Amygdala (tissue), 56 donors: ENCODE data around the gene LRRC37A3.
A peak's percentile ranks its signal among the peaks of the same experiment; 100 is the strongest.
"Not testable (repeated sequence)": the region's sequence is repeated elsewhere in the genome, so short reads cannot be mapped to it uniquely, and the experiment has no call there.

Source experiments
- DNase-seq, 56 donors: peaks; one replicate each; lab custom pipeline; 2025; lab: John Stamatoyannopoulos, UW

LRRC37A3 gene

DNA sequence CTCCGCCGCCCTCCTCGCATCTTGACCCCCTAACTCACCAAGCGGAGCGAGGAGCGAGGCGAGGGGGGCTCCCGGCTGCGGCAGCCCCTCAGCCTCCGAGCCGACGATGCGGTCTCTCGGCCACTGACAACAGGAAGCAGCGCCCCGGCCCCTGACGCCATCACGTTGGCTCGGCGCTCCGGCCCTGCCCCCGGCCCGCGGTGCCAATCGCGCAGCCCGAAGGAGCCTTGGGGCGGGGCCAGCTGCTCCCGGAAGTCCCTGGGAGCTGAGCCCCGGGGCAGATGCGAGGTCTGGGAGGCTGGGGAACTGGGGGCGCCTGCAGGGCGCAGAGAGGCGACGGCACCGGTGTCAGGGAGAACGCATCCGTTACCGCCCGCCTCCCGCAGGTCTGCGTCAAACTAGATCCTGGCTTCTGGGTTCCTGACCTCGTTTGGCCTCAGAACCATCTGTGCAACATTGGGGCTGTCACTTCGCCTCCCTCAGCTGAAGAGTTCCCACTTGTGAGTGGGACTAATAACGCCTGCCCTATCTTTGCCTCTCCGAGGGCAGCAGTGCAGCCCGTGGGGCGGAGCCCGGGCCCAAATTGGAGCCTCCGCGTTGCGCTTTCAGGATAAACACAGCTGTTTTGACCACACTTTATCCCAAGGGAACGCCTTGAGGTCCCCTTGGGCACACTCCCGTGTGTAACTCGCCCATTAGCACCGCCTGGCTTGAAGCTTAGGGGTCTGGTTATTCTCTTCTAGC is 82.1 kb downstream of the LRRC37A3 start:
- DNase-seq: peak in 55 of 56 donors; percentile 20 to 90 (median 67)

GRCh38 chr17:64836623-64837017 is 82.7 kb downstream of the LRRC37A3 start:
- peak in 7 of 56 donors; percentile 10 to 49 (median 31) for DNase-seq

DNA sequence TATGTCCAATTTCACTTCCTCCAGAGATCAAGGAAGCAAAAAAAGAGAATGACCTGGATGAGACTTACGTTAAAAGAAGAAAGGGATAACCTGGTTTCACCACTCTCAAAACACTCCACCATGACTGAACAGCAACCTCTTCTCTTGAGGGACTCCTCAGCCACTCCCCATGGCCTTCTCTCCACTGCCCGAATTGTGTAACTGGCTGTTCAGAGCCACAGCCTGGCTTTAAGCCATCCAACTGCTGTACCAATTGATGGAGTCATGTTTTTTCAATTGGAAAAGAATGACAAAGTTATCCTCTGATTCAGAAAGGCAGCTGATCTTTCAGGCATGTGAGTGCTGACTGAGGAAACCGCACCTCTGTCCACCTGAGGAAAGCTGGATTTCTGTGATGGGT is 85.2 kb downstream of the LRRC37A3 start:
- DNase-seq: not testable (repeated sequence)

- DNase-seq: not testable (repeated sequence)
These were observed 88.6 kb downstream of the LRRC37A3 start for GRCh38 chr17:64830631-64831040.

DNA sequence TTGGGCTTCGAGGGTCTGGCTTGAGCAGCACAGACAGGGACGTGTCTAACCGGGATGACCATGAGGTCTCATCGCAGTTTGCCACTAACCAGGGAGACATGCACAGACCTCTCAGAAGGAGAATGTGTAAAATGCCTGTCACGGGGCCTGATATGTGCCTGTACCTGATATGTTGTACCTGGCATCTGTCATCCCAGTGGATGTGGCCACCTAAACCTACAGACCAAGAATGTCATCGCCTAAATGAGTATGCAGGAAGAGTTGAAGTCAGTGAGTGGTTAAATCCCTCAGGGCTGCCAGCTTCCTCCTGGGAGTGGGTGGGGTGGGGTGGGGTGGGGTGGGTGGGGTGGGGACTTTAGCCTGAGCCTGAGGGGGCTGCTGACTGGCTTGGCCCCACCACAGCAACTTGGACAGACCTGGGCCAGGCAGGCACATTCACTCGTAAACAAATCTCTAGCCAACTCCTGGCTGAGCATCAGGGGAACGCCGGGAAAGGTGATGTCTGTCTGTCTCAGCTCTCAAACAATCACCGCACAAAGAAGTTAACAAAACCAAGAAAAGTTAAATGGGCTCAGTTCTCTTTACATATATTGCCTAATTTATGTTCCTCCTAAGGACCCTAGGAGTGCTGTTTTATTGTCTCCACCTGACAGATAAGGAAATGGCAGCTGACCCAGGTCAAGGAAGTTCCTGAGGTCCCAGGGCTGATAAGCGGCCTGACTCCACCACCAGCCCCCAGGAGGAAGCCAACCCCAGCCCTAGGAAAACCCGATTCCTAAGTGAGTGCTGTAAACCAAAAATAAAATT is 89.3 kb downstream of the LRRC37A3 start:
- DNase-seq: not testable (repeated sequence)

- DNase-seq: not testable (repeated sequence)
These were observed 90.2 kb downstream of the LRRC37A3 start for GRCh38 chr17:64829068-64829467.

GRCh38 chr17:64818904-64819303 is 100.4 kb downstream of the LRRC37A3 start:
- DNase-seq: not testable (repeated sequence)

- not testable (repeated sequence) for DNase-seq
These were observed 103.5 kb downstream of the LRRC37A3 start for GRCh38 chr17:64815833-64816198.

GRCh38 chr17:64814993-64815832 is 104.1 kb downstream of the LRRC37A3 start:
- not testable (repeated sequence) for DNase-seq

- not testable (repeated sequence) for DNase-seq
These were observed 110.9 kb downstream of the LRRC37A3 start for GRCh38 chr17:64808178-64808977.
